Astrocyte of the cerebellum (primary cell): Measurements from ENCODE around the gene KLK10.

Experiments used
- DNase-seq: peaks from one replicate; pipeline ENCODE4 v3.0.0-alpha.2; 2011; ENCODE audit warnings: low read depth
- H3K4me3 ChIP-seq: 2 replicates; pipeline ENCODE4 v1.5.1; 2011; ENCODE audit warnings: mild to moderate bottlenecking, low read depth, low read length, moderate library complexity
- in situ Hi-C: cut with HindIII; loops from 2 replicates; pipeline ENCODE4 v1.10.0; 2017; ENCODE audit warnings: low sequenced_read_pairs
- TF ChIP-seq, protein P1 (sequence below): IDR thresholded peaks from 2 replicates; pipeline ENCODE4 v1.5.1; 2012; ENCODE audit warnings: low read length, low read depth, moderate library complexity, mild to moderate bottlenecking; ENCODE audit errors: missing control alignments

The KLK10 gene

DNA sequence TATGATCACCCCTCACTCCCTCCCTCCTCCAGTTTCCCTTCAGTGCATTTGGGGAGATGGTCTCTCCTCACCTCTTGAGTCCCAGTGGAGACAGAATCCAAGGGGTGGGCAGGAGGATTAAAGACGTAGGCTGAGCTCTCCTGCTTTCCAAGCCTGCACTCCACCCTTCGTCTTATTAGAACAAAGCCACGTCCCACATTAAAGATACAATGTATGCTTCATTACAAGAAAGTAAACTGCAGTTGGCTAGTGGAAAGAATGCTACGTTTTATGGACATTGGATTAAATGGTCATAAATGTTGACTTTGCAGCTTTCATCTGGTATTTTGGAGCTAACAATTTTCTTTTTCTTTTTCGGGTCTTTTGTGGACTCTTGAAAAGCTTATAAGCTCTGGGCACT is 8.4 kb upstream of the KLK10 start:
- in situ Hi-C loops: no loop called here
- H3K4me3 ChIP-seq: no peak overlapping the region
- no peak for DNase-seq
- TF ChIP-seq, protein P1, sequence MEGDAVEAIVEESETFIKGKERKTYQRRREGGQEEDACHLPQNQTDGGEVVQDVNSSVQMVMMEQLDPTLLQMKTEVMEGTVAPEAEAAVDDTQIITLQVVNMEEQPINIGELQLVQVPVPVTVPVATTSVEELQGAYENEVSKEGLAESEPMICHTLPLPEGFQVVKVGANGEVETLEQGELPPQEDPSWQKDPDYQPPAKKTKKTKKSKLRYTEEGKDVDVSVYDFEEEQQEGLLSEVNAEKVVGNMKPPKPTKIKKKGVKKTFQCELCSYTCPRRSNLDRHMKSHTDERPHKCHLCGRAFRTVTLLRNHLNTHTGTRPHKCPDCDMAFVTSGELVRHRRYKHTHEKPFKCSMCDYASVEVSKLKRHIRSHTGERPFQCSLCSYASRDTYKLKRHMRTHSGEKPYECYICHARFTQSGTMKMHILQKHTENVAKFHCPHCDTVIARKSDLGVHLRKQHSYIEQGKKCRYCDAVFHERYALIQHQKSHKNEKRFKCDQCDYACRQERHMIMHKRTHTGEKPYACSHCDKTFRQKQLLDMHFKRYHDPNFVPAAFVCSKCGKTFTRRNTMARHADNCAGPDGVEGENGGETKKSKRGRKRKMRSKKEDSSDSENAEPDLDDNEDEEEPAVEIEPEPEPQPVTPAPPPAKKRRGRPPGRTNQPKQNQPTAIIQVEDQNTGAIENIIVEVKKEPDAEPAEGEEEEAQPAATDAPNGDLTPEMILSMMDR: no peak

DNA sequence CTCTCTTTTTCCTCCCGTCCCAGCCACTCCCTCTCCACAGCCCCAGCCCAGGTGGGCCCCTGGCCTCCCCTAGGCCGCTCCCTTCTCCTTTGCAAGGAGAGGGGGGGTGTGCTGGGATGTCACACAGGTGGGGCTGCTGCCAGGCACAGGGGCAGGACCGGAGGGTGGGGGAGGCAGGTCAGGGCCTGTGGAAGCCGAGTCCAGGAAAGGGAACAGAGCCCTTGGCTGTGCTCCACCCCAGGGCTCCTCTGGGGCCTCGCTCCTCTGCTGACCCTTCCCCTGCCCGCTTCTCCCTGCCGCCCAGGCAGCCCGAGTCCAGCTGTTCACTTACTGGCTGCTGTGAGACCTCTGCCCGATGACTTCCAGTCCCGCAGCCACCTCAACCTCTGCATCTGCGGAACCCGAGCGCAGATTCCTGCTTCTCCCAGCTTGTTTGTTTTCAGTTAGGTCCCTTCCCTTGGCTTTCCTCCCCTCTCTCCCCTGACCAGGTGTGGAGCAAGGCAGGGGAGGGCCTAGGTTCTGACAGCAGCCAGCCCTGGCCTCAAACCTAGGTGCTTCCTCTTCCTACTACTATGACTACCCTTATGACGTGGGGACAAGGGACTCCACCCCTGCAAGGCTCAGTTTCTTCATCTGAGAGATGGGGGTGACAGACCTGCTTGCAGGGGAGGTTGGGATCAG is 7.8 kb upstream of the KLK10 start:
- H3K4me3 ChIP-seq: no peak overlapping the region
- in situ Hi-C loops: no loop called here

DNA sequence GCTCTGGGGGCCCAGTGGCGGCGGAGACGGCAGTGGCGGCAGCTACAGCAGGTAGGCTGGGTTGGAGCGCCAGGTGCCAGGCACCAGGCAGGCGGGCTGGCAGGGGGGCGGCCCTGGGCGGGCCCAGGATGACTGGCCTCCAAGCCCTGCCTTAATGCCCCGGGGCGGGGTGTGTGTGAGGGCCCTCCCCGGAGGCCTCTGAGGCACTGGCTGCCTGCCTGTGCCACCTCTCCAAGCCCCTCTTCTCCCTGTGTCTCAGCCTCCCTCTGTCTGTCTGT is 7.0 kb upstream of the KLK10 start, which contains the start of gene KLK11:
Gene KLK11 (minus strand): TSS at position 63 of the 278 bp plus-strand sequence. CDS start 985 bp downstream, outside the sequence.
- in situ Hi-C loops: no loop called here
- TF ChIP-seq, protein P1: no peak
- no peak within 1 kb of the TSS for H3K4me3 ChIP-seq
- DNase-seq: no peak

More for the DNA sequence above, 7.8 kb upstream of the KLK10 start:
- DNase-seq: no peak
- TF ChIP-seq, protein P1: no peak

DNA sequence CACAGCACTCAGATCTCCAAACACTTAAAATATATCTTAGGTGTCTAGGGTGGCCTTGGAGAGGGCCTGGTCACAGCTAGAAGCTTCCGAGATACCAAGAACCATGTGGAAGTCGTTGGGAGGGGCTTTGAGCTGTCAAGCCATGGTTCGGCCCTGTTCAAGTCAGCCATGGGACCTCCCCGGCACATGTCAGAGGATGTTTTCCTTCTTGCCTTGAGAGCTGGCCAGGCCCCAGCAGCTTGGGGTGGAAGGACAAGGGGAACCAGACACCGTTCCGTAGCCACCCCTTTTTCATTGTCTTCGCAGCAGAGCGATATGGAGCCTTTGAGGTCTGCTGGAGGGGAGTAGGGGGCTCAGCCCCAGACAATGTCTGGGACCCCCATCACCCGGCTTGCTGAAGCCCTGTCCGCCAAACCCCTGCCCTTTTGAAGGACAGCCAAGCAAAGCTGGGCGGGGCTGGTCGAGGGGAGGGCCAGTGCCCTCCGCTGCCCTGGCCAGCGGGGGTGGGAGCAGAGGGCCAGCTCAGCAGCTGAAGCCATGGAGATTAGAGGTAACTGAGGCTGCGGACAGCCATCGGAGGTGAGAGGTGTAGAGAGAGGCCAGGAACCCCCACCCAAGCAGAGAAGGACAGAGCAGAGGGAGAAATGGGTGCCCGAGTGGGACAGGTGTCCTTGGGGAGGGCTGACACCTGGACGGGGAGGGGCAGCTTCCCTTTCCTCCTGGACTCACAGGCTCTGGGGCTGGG is 6.5 kb upstream of the KLK10 start:
- no peak for DNase-seq
- in situ Hi-C loops: no loop called here
- H3K4me3 ChIP-seq: no peak overlapping the region
- TF ChIP-seq, protein P1: no peak

DNA sequence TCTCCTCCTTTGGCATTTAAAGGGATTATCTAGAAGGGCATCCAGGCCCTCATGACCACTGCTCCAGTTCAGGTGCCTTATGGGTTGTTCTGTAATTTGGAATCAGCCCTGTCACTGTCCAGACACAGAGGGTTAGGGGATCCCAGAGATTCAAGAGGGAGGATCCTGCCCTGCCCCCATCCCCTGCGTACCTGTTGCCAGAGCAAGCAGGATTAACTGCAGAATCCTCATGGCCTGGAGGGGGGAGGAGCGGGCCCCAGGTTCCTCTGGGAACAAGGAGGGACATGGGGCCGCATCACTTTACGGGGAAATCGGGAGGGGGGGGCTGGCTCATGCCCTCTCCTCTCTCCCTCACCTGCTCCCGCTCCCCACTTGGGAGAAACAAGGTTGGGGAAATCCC is 5.9 kb upstream of the KLK10 start:
- TF ChIP-seq, protein P1: no peak
- no peak overlapping the region for H3K4me3 ChIP-seq
- in situ Hi-C loops: no loop called here
- DNase-seq: no peak

DNA sequence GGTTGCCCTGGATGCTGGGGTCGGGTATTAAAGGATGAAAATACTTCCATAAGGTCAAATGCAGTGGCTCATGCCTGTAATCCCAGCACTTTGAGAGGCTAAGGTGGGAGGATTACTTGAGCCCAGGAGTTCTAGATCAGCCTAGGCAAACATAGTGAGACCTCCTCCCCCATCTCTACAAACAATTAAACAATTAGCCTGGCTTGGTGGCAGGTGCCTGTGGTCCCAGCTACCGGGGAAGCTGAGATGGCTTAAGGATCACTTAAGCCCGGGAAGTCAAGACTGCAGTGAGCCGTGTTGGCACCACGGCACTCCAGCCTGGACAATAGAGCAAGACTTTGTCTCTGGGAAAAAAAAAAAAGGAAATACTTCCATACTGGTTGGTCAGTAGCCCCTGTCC is 5.4 kb upstream of the KLK10 start:
- TF ChIP-seq, protein P1: no peak
- in situ Hi-C loops: no loop called here
- H3K4me3 ChIP-seq: no peak overlapping the region
- no peak for DNase-seq
